PC-9 (cell line): ENCODE results near the gene MAN1B1. TPM values are rescaled to one million over a fixed set of nuclear protein-coding genes. Genes with fewer than 3 reads are reported as not detected.

ENCODE experiments used
- BruUV-seq: library from RNA; stranded (reverse); fragments of 400-500 nt; replicated peaks from 2 replicates; lab custom pipeline; 2021; lab: Mats Ljungman, UMichigan
- CTCF ChIA-PET: fragments of 300-600 bp; sonication (Branson Sonifier 250); formaldehyde crosslinking; loops from one replicate; lab custom pipeline; 2022; ENCODE audit warnings: antibody characterized with exemption; lab: Charles Lee
- POLR2A ChIA-PET: fragments of 300-600 bp; sonication (Branson Sonifier 250); formaldehyde crosslinking; loops from one replicate; lab custom pipeline; 2022; ENCODE audit warnings: antibody characterized with exemption; ENCODE audit not compliant: unreplicated experiment; lab: Charles Lee
- DNase-seq, 2 experiments: peaks; one replicate each; pipeline versions ENCODE4 v3.0.0 to v3.0.0-alpha.2; 2015 to 2022; ENCODE audit warnings: mixed read lengths in 1 of 2
- H2AFZ ChIP-seq: fragments of 200-600 bp; sonication (generic); 2 replicates; pipeline ENCODE4 v1.8.1; 2017; ENCODE audit warnings: antibody characterized with exemption
- H3F3A ChIP-seq: fragments of 200-600 bp; sonication (generic); 2 replicates; pipeline ENCODE4 v1.8.1; 2017; ENCODE audit warnings: antibody characterized with exemption, mild to moderate bottlenecking, low read depth; ENCODE audit not compliant: insufficient read depth
- H3K27ac ChIP-seq: fragments of 200-600 bp; sonication (generic); 2 replicates; pipeline ENCODE4 v1.6.1; 2016; ENCODE audit warnings: mixed run types
- H3K27me3 ChIP-seq: fragments of 200-600 bp; sonication (generic); 2 replicates; pipeline ENCODE4 v1.6.1; 2016; ENCODE audit warnings: low read depth, mixed run types; ENCODE audit not compliant: insufficient read depth
- H3K36me3 ChIP-seq: fragments of 200-600 bp; sonication (generic); 2 replicates; pipeline ENCODE4 v1.6.1; 2016; ENCODE audit warnings: low read depth, mixed run types
- H3K4me1 ChIP-seq: fragments of 200-600 bp; sonication (generic); replicated peaks from 2 replicates; pipeline ENCODE4 v1.6.1; 2016; ENCODE audit warnings: mixed run types; ENCODE audit not compliant: insufficient read depth
- H3K4me2 ChIP-seq: fragments of 200-600 bp; sonication (generic); 2 replicates; pipeline ENCODE4 v1.6.1; 2017; ENCODE audit warnings: mixed run types
- H3K4me3 ChIP-seq: fragments of 200-600 bp; sonication (generic); 2 replicates; pipeline ENCODE4 v1.6.1; 2016; ENCODE audit warnings: mixed run types
- H3K79me2 ChIP-seq: fragments of 200-600 bp; sonication (generic); 2 replicates; pipeline ENCODE4 v1.6.1; 2017; ENCODE audit warnings: low read depth, mixed run types
- H3K9me2 ChIP-seq: fragments of 200-600 bp; sonication (generic); 2 replicates; pipeline ENCODE4 v1.8.1; 2017; ENCODE audit warnings: mild to moderate bottlenecking; ENCODE audit not compliant: insufficient read depth
- H3K9me3 ChIP-seq: fragments of 200-600 bp; sonication (generic); 2 replicates; pipeline ENCODE4 v1.8.1; 2016; ENCODE audit warnings: low read depth; ENCODE audit not compliant: insufficient read depth
- H4K20me1 ChIP-seq: fragments of 200-600 bp; sonication (generic); 2 replicates; pipeline ENCODE4 v1.8.1; 2017; ENCODE audit not compliant: insufficient read depth
- CTCF ChIP-seq: fragments of 200-600 bp; sonication (generic); conservative IDR thresholded peaks from 2 replicates; pipeline ENCODE4 v1.6.1; 2017; ENCODE audit warnings: mixed run types, antibody characterized with exemption, mild to moderate bottlenecking, moderate library complexity
- EZH2 ChIP-seq: fragments of 200-600 bp; sonication (generic); IDR thresholded peaks from 2 replicates; pipeline ENCODE4 v1.8.0; 2017; ENCODE audit warnings: antibody characterized with exemption, low read depth
- intact Hi-C: fragments of 100-400 bp; cut with micrococcal nuclease; formaldehyde crosslinking; loops from one replicate; pipeline ENCODE4 v1.10.0; 2022; ENCODE audit not compliant: unreplicated experiment
- total RNA-seq: library from RNA; stranded (reverse); gene quantifications from 2 replicates; pipeline ENCODE4 v1.2.3, GENCODE V29; 2021

MAN1B1 gene
- total RNA-seq, 1 experiment from 2014 or later = 79.3 TPM

- H3K9me2 ChIP-seq = no peaks in the 10 kb centered on the region
- H3K4me1 ChIP-seq = peaks cover 13% of the 10 kb centered on the region
- H3K27me3 ChIP-seq = no peaks in the 10 kb centered on the region
- H3K9me3 ChIP-seq = no peaks in the 10 kb centered on the region
- ChIA-PET POLR2A (no interaction called here), CTCF (no interaction called here)
- 0 out of 2 replicates have a peak, but pooled peaks cover 4% of the 10 kb centered on the region for H4K20me1 ChIP-seq
- no peaks in the 10 kb centered on the region for H3K36me3 ChIP-seq
- no peak overlapping the region for H3K4me2 ChIP-seq
- TF ChIP-seq EZH2 = no peak
- TF ChIP-seq CTCF = no peak
- intact Hi-C loops = no loop called here
- DNase-seq = peak in 1 of 2 experiments; percentile 22
- BruUV-seq = no TSS peak
- 0 out of 2 replicates have a peak, but pooled peaks cover 6% of the 10 kb centered on the region for H3K79me2 ChIP-seq
- H3K4me3 ChIP-seq = no peak overlapping the region
- H2AFZ ChIP-seq = no peak overlapping the region
- H3F3A ChIP-seq = peaks cover 25% of the 10 kb centered on the region
- no peak overlapping the region for H3K27ac ChIP-seq
Measured at GRCh38 chr9:137073992-137074399, 12.8 kb upstream of the MAN1B1 start.

- H3K36me3 ChIP-seq = no peaks in the 10 kb centered on the region
- no peak overlapping the region for H3K4me3 ChIP-seq
- BruUV-seq = no TSS peak
- no peak overlapping the region for H2AFZ ChIP-seq
- DNase-seq = peak in 1 of 2 experiments; percentile 17
- H3K27me3 ChIP-seq = no peaks in the 10 kb centered on the region
- H3K4me1 ChIP-seq = peaks cover 6% of the 10 kb centered on the region
- TF ChIP-seq CTCF (no peak), EZH2 (no peak)
- H3K4me2 ChIP-seq = no peak overlapping the region
- peaks cover 25% of the 10 kb centered on the region for H3F3A ChIP-seq
- no peak overlapping the region for H3K27ac ChIP-seq
- no peaks in the 10 kb centered on the region for H3K9me3 ChIP-seq
- H4K20me1 ChIP-seq = no peaks in the 10 kb centered on the region
- no peaks in the 10 kb centered on the region for H3K79me2 ChIP-seq
- CTCF ChIA-PET = no interaction called here
- H3K9me2 ChIP-seq = no peaks in the 10 kb centered on the region
- intact Hi-C loops = no loop called here
- POLR2A ChIA-PET = no interaction called here
Measured at GRCh38 chr9:137074657-137075274, 12.0 kb upstream of the MAN1B1 start.

- H3K36me3 ChIP-seq = no peaks in the 10 kb centered on the region
- H3F3A ChIP-seq = peaks cover 25% of the 10 kb centered on the region
- H3K9me3 ChIP-seq = no peaks in the 10 kb centered on the region
- H3K4me2 ChIP-seq = no peak overlapping the region
- ChIA-PET POLR2A (no interaction called here), CTCF (no interaction called here)
- H3K27me3 ChIP-seq = no peaks in the 10 kb centered on the region
- intact Hi-C loops = no loop called here
- BruUV-seq = no TSS peak
- H3K27ac ChIP-seq = no peak overlapping the region
- DNase-seq = peak in 1 of 2 experiments; percentile 18
- H2AFZ ChIP-seq = no peak overlapping the region
- no peak overlapping the region for H3K4me3 ChIP-seq
- no peaks in the 10 kb centered on the region for H3K9me2 ChIP-seq
- H3K79me2 ChIP-seq = no peaks in the 10 kb centered on the region
- no peak for TF ChIP-seq CTCF
- TF ChIP-seq EZH2 = no peak
- H4K20me1 ChIP-seq = no peaks in the 10 kb centered on the region
- H3K4me1 ChIP-seq = peaks cover 6% of the 10 kb centered on the region
Measured at GRCh38 chr9:137075275-137075775, 11.5 kb upstream of the MAN1B1 start.
